Measurements from ENCODE around the gene SLC22A2. TPM values are rescaled to one million over a fixed set of nuclear protein-coding genes. Genes with fewer than 3 reads are reported as not detected.

The SLC22A2 gene
- total and polyA plus RNA-seq, 2 donors (not counting 3 experiments of a cell fraction or from before 2014, with no cell fraction given), result not detected

GRCh38 chr6:160279850-160280249 is 21.2 kb upstream of the SLC22A2 start:
- FAIRE-seq (no peak), DNase-seq (ENCODE audit: low read depth, low spot score) (no peak)
- Histone ChIP-seq H3K79me2 (ENCODE audit: control insufficient read depth, insufficient read depth, low read length) (no peaks in the 10 kb centered on the region), H3K4me2 (ENCODE audit: insufficient read depth, low read length) (no peak overlapping the region), H2AFZ (ENCODE audit: low read depth, low read length) (no peak overlapping the region), H3K9ac (replicated peaks; ENCODE audit: extremely low read depth, insufficient read depth, low read length) (no peak overlapping the region), H3K27ac (ENCODE audit: insufficient read depth, low read depth, low read length) (no peak overlapping the region), H4K20me1 (replicated peaks; ENCODE audit: control insufficient read depth, extremely low read depth, insufficient read depth, low read length) (no peaks in the 10 kb centered on the region), H3K36me3 (ENCODE audit: control insufficient read depth in 2 of 2, extremely low read depth in 1 of 2, insufficient read depth in 2 of 2, low read length in 2 of 2) (no peaks in the 10 kb centered on the region), H3K4me3 (replicated peaks in 1 of 3; ENCODE audit: insufficient read depth in 1 of 3, low read depth in 1 of 3, low read length in 3 of 3) (no peak overlapping the region), H3K9me3 (replicated peaks; ENCODE audit: control insufficient read depth, insufficient read depth, low read length) (peaks cover 7% of the 10 kb centered on the region), H3K27me3 (ENCODE audit: control insufficient read depth in 2 of 2, insufficient read depth in 2 of 2, low read length in 2 of 2) (no peaks in the 10 kb centered on the region), H3K9me1 (replicated peaks; ENCODE audit: control insufficient read depth, extremely low read depth, insufficient read depth, low read length) (no peaks in the 10 kb centered on the region), H3K4me1 (ENCODE audit: control insufficient read depth, extremely low read depth, insufficient read depth, low read length) (no peaks in the 10 kb centered on the region)
- intact Hi-C loops (cut with micrococcal nuclease) (no loop called here), dilution Hi-C loops (cut with MboI; ENCODE audit: extremely low pct_ligation_motif_present, low sequenced_read_pairs) (no loop called here)
- ChIA-PET POLR2A (no interaction called here), CTCF (no interaction called here)
- BruUV-seq (replicated peaks), result no TSS peak
- TF ChIP-seq, protein P1, sequence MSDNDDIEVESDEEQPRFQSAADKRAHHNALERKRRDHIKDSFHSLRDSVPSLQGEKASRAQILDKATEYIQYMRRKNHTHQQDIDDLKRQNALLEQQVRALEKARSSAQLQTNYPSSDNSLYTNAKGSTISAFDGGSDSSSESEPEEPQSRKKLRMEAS (IDR thresholded peaks at IDR 0.05; ENCODE audit: insufficient read depth, insufficient read length), result no peak
- no peak for TF ChIP-seq FOS (IDR thresholded peaks at IDR 0.05; ENCODE audit: borderline replicate concordance, insufficient read depth, low read length)
- no peak for TF ChIP-seq MYC (IDR thresholded peaks at IDR 0.05; ENCODE audit: low read depth, low read length)
- no peak for TF ChIP-seq POLR2A (IDR thresholded peaks at IDR 0.05; ENCODE audit: low read depth, low read length)
- TF ChIP-seq POLR2AphosphoS5 (IDR thresholded peaks at IDR 0.05; ENCODE audit: insufficient read depth, low read depth, low read length), result no peak
- TF ChIP-seq GATA2 (IDR thresholded peaks at IDR 0.05; ENCODE audit: insufficient read depth, insufficient read length, low read depth, low read length), result no peak
- TF ChIP-seq EZH2 (IDR thresholded peaks at IDR 0.05; ENCODE audit: borderline replicate concordance, low read depth, low read length, severe bottlenecking), result no peak
- no peak for TF ChIP-seq JUN (IDR thresholded peaks at IDR 0.05; ENCODE audit: borderline replicate concordance, insufficient read depth, insufficient read length, low read depth)
- TF ChIP-seq CTCF (IDR thresholded peaks at IDR 0.05; ENCODE audit: extremely low read depth in 1 of 2, insufficient read depth in 1 of 2, low read depth in 1 of 2, low read length in 2 of 2), result no peak

Data from endothelial cell of umbilical vein (primary cell).